Endothelial cell of umbilical vein (primary cell): ENCODE results near the gene ENHO. TPM values are rescaled to one million over a fixed set of nuclear protein-coding genes. Genes with fewer than 3 reads are reported as not detected.

ENCODE experiments used
- BruUV-seq: library from RNA; stranded (reverse); fragments of 400-500 nt; replicated peaks from 2 replicates; lab custom pipeline; 2021; lab: Mats Ljungman, UMichigan
- CTCF ChIA-PET: fragments of 300-600, 350-600 bp; sonication (Branson Sonifier 250); formaldehyde crosslinking; loops from one replicate; lab custom pipeline; 2021; ENCODE audit warnings: antibody characterized with exemption, inconsistent platforms; lab: Charles Lee
- POLR2A ChIA-PET: fragments of 300-600, 350-600 bp; sonication (Branson Sonifier 250); formaldehyde crosslinking; loops from one replicate; lab custom pipeline; 2021; ENCODE audit warnings: antibody characterized with exemption, inconsistent platforms; lab: Charles Lee
- DNase-seq: peaks from one replicate; pipeline ENCODE4 v3.0.0-alpha.2; 2011; ENCODE audit warnings: low read depth, low spot score
- FAIRE-seq: peaks from 2 replicates; lab custom pipeline; 2011; peaks lifted over from hg19 to GRCh38; lab: Jason Lieb, UNC
- H2AFZ ChIP-seq: 2 replicates; pipeline ENCODE4 v1.6.0; 2012; ENCODE audit warnings: low read depth, low read length, control low read depth, inconsistent platforms
- H3K27ac ChIP-seq: 2 replicates; pipeline ENCODE4 v1.5.1; 2011; ENCODE audit warnings: low read depth, mild to moderate bottlenecking, control low read depth, low read length, moderate library complexity; ENCODE audit not compliant: insufficient read depth
- H3K27me3 ChIP-seq, 2 experiments: 2 replicates each; pipeline versions ENCODE4 v1.6.0 to v1.6.1; 2011; ENCODE audit warnings: low read length in 2 of 2, mixed read lengths in 1 of 2; ENCODE audit not compliant: control insufficient read depth in 2 of 2, insufficient read depth in 2 of 2
- H3K36me3 ChIP-seq, 2 experiments: 2 replicates in 1 of 2; 3 replicates in 1 of 2; pipeline ENCODE4 v1.5.1; 2011; ENCODE audit warnings: low read length in 2 of 2, mild to moderate bottlenecking in 1 of 2, moderate library complexity in 1 of 2; ENCODE audit not compliant: control insufficient read depth in 2 of 2, insufficient read depth in 2 of 2; ENCODE audit errors: extremely low read depth in 1 of 2
- H3K4me1 ChIP-seq: 3 replicates; pipeline ENCODE4 v1.5.1; 2011; ENCODE audit warnings: mild to moderate bottlenecking, low read length; ENCODE audit not compliant: control insufficient read depth, insufficient read depth; ENCODE audit errors: extremely low read depth
- H3K4me2 ChIP-seq: 2 replicates; pipeline ENCODE4 v1.6.1; 2011; ENCODE audit warnings: low read length, control low read depth, mixed read lengths; ENCODE audit not compliant: insufficient read depth
- H3K4me3 ChIP-seq, 3 experiments: fragments of 200-600 bp in 1 of 3; sonication (generic), shearing (Covaris generic) in 1 of 3; replicated peaks in 1 of 3; 2 replicates each; pipeline ENCODE4 v1.5.1; 2011 to 2016; ENCODE audit warnings: control low read depth in 3 of 3, low read length in 3 of 3, mild to moderate bottlenecking in 2 of 3, inconsistent platforms in 1 of 3, low read depth in 1 of 3, moderate library complexity in 1 of 3; ENCODE audit not compliant: insufficient read depth in 1 of 3
- H3K79me2 ChIP-seq: 2 replicates; pipeline ENCODE4 v1.6.0; 2012; ENCODE audit warnings: low read length, inconsistent platforms; ENCODE audit not compliant: control insufficient read depth, insufficient read depth
- H3K9ac ChIP-seq: replicated peaks from 2 replicates; pipeline ENCODE3; 2011; ENCODE audit warnings: low read length, control low read depth; ENCODE audit not compliant: insufficient read depth; ENCODE audit errors: extremely low read depth
- H3K9me1 ChIP-seq: replicated peaks from 3 replicates; pipeline ENCODE4 v1.6.0; 2011; ENCODE audit warnings: mild to moderate bottlenecking, low read length; ENCODE audit not compliant: control insufficient read depth, insufficient read depth; ENCODE audit errors: extremely low read depth
- H3K9me3 ChIP-seq: replicated peaks from 2 replicates; pipeline ENCODE4 v1.5.1; 2012; ENCODE audit warnings: low read length, inconsistent platforms; ENCODE audit not compliant: control insufficient read depth, insufficient read depth
- H4K20me1 ChIP-seq: replicated peaks from 2 replicates; pipeline ENCODE3; 2011; ENCODE audit warnings: mild to moderate bottlenecking, low read length; ENCODE audit not compliant: control insufficient read depth, insufficient read depth; ENCODE audit errors: extremely low read depth
- EZH2 ChIP-seq: IDR thresholded peaks from 2 replicates; pipeline ENCODE4 v1.6.1; 2012; ENCODE audit warnings: borderline replicate concordance, low read depth, mild to moderate bottlenecking, moderate library complexity, low read length, inconsistent platforms; ENCODE audit not compliant: severe bottlenecking
- FOS ChIP-seq: IDR thresholded peaks from 2 replicates; pipeline ENCODE4 v1.6.1; 2011; ENCODE audit warnings: mild to moderate bottlenecking, low read length, moderate library complexity, borderline replicate concordance; ENCODE audit not compliant: insufficient read depth
- GATA2 ChIP-seq: IDR thresholded peaks from 2 replicates; pipeline ENCODE4 v1.7.0; 2011; ENCODE audit warnings: low read depth, mild to moderate bottlenecking, moderate library complexity, mixed read lengths, low read length; ENCODE audit not compliant: insufficient read length, insufficient read depth
- JUN ChIP-seq: IDR thresholded peaks from 2 replicates; pipeline ENCODE4 v1.6.1; 2011; ENCODE audit warnings: borderline replicate concordance, low read depth; ENCODE audit not compliant: insufficient read length, insufficient read depth
- MAX ChIP-seq: IDR thresholded peaks from 2 replicates; pipeline ENCODE4 v1.6.1; 2011; ENCODE audit not compliant: insufficient read depth, insufficient read length
- MYC ChIP-seq: IDR thresholded peaks from one replicate; pipeline ENCODE4 v1.6.1; 2011; ENCODE audit warnings: mild to moderate bottlenecking, low read depth, low read length
- POLR2A ChIP-seq: IDR thresholded peaks from 2 replicates; pipeline ENCODE4 v1.6.1; 2012; ENCODE audit warnings: low read depth, mild to moderate bottlenecking, control low read depth, low read length
- POLR2AphosphoS5 ChIP-seq: IDR thresholded peaks from 2 replicates; pipeline ENCODE4 v1.6.1; 2012; ENCODE audit warnings: low read depth, mild to moderate bottlenecking, control low read depth, low read length, moderate library complexity; ENCODE audit not compliant: insufficient read depth
- dilution Hi-C: fragments of 300-500 bp; cut with MboI; formaldehyde crosslinking; loops from one replicate; pipeline ENCODE4 v1.15.0; 2019; ENCODE audit warnings: low sequenced_read_pairs; ENCODE audit not compliant: extremely low pct_ligation_motif_present
- intact Hi-C: fragments of 100-400 bp; cut with micrococcal nuclease; formaldehyde crosslinking; loops from one replicate; pipeline ENCODE4 v1.10.0; 2022
- polyA plus RNA-seq, 4 experiments: library from polyadenylated mRNA; depleted of rRNA in 3 of 4; stranded (reverse) in 3 of 4; unstranded in 1 of 4; fragments of >200 nt; gene quantifications; 2 replicates each; pipeline versions ENCODE4 v1.2.1 to v1.2.3, GENCODE V29; 2011 to 2012; ENCODE audit warnings: missing spikeins in 1 of 4
- total RNA-seq: library from RNA; stranded (reverse); gene quantifications from 2 replicates; pipeline ENCODE4 v1.2.3, GENCODE V29; 2021
- TF ChIP-seq, protein P1 (sequence below), 2 donors: IDR thresholded peaks; 1 replicate in 1 of 2; 2 replicates in 1 of 2; pipeline ENCODE4 v1.5.1; 2011; ENCODE audit warnings: low read length in 2 of 2, mild to moderate bottlenecking in 2 of 2, moderate library complexity in 2 of 2, control low read depth in 1 of 2, inconsistent platforms in 1 of 2, low read depth in 1 of 2; ENCODE audit not compliant: insufficient read depth in 1 of 2; ENCODE audit errors: extremely low read depth in 1 of 2

ENHO gene
- total and polyA plus RNA-seq, 2 donors (not counting 3 experiments of a cell fraction or from before 2014, with no cell fraction given) = 0.10 TPM; not detected in 1

DNA sequence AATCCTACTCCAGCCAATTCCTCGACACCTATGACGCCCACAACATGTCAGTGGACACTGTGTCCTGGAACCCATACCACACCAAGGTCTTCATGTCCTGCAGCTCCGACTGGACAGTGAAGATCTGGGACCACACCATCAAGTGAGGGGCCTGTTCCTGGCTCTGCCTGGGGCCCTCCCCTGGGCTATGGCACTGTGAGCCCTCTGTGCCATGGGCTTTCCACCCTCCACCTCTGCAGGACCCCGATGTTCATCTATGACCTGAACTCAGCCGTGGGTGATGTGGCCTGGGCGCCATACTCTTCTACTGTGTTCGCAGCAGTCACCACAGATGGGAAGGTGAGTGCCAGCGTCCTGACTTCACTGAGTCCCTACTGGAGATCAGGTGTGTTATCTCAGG is 8.4 kb downstream of the ENHO start:
- Histone ChIP-seq H3K27ac (no peak overlapping the region), H2AFZ (no peak overlapping the region), H3K9me3 (no peaks in the 10 kb centered on the region), H4K20me1 (no peaks in the 10 kb centered on the region), H3K4me3 (no peak overlapping the region), H3K9me1 (no peaks in the 10 kb centered on the region), H3K9ac (no peak overlapping the region), H3K27me3 (peaks cover 5 to 8% of the 10 kb centered on the region in 2 experiments), H3K4me2 (no peak overlapping the region), H3K4me1 (no peaks in the 10 kb centered on the region), H3K79me2 (no peaks in the 10 kb centered on the region), H3K36me3 (no peaks in the 10 kb centered on the region)
- ChIA-PET CTCF (interaction anchor here (1.0 kb wide), 1 partner anchor 65 kb away, joined by 3 read pairs; no protein-coding TSS in a partner anchor), POLR2A (no interaction called here)
- BruUV-seq = no TSS peak
- FAIRE-seq (no peak), DNase-seq (no peak)
- intact Hi-C loops (no loop called here), dilution Hi-C loops (loop anchor here (25.0 kb wide), 1 partner anchor 102 kb away; no protein-coding TSS in a partner anchor)
- TF ChIP-seq MYC (no peak), JUN (no peak), FOS (no peak), POLR2AphosphoS5 (no peak), EZH2 (no peak), POLR2A (no peak), MAX (no peak), GATA2 (no peak)
- TF ChIP-seq, protein P1, sequence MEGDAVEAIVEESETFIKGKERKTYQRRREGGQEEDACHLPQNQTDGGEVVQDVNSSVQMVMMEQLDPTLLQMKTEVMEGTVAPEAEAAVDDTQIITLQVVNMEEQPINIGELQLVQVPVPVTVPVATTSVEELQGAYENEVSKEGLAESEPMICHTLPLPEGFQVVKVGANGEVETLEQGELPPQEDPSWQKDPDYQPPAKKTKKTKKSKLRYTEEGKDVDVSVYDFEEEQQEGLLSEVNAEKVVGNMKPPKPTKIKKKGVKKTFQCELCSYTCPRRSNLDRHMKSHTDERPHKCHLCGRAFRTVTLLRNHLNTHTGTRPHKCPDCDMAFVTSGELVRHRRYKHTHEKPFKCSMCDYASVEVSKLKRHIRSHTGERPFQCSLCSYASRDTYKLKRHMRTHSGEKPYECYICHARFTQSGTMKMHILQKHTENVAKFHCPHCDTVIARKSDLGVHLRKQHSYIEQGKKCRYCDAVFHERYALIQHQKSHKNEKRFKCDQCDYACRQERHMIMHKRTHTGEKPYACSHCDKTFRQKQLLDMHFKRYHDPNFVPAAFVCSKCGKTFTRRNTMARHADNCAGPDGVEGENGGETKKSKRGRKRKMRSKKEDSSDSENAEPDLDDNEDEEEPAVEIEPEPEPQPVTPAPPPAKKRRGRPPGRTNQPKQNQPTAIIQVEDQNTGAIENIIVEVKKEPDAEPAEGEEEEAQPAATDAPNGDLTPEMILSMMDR (IDR thresholded peaks at IDR 0.05; ENCODE audit: extremely low read depth in 1 of 2, insufficient read depth in 1 of 2, low read depth in 1 of 2, low read length in 2 of 2) = no peak
